ENCODE results near the gene PRIMA1. TPM values are rescaled to one million over a fixed set of nuclear protein-coding genes. Genes with fewer than 3 reads are reported as not detected.

Gene PRIMA1
- total and polyA plus RNA-seq, 5 donors from 2014 or later: not detected

- no peaks in the 10 kb centered on the region for H3K4me1 ChIP-seq (ENCODE audit: control insufficient read depth, insufficient read depth, low read length, poor library complexity, severe bottlenecking)
- Mint-ChIP-seq H3K27me3 (peaks cover 21% of the 10 kb centered on the region), H3K4me3 (no peak overlapping the region), H3K27ac (no peak overlapping the region), H3K9me3 (no peaks in the 10 kb centered on the region), H3K36me3 (no peaks in the 10 kb centered on the region), H3K4me1 (no peaks in the 10 kb centered on the region)
- H3K27ac ChIP-seq (ENCODE audit: insufficient read depth, low read length, poor library complexity, severe bottlenecking): no peak overlapping the region
- H3K4me3 ChIP-seq (ENCODE audit: low read depth, low read length): no peak overlapping the region
- ATAC-seq (ENCODE audit: low read depth in 2 of 2) (no peak), DNase-seq (no peak)
- no peaks in the 10 kb centered on the region for H3K9me3 ChIP-seq (ENCODE audit: control insufficient read depth in 2 of 2, low read length in 2 of 2)
- peaks cover 5% of the 10 kb centered on the region for H3K27me3 ChIP-seq (ENCODE audit: control insufficient read depth, insufficient read depth, low read length)
- no peaks in the 10 kb centered on the region for H3K36me3 ChIP-seq (ENCODE audit: control insufficient read depth, insufficient read depth, low read length)
These were observed 23.1 kb downstream of the PRIMA1 start for GRCh38 chr14:93765155-93765554.

- Histone ChIP-seq H3K36me3 (ENCODE audit: control insufficient read depth, insufficient read depth, low read length) (no peaks in the 10 kb centered on the region), H3K4me1 (ENCODE audit: control insufficient read depth, insufficient read depth, low read length, poor library complexity, severe bottlenecking) (no peaks in the 10 kb centered on the region), H3K9me3 (ENCODE audit: control insufficient read depth in 2 of 2, low read length in 2 of 2) (no peaks in the 10 kb centered on the region), H3K4me3 (ENCODE audit: low read depth, low read length) (no peak overlapping the region), H3K27ac (ENCODE audit: insufficient read depth, low read length, poor library complexity, severe bottlenecking) (no peak overlapping the region), H3K27me3 (ENCODE audit: control insufficient read depth, insufficient read depth, low read length) (peaks cover 5% of the 10 kb centered on the region)
- ATAC-seq (ENCODE audit: low read depth in 2 of 2) (no peak), DNase-seq (no peak)
- Mint-ChIP-seq H3K36me3 (no peaks in the 10 kb centered on the region), H3K9me3 (no peaks in the 10 kb centered on the region), H3K27ac (no peak overlapping the region), H3K4me1 (no peaks in the 10 kb centered on the region), H3K27me3 (peaks cover 21% of the 10 kb centered on the region), H3K4me3 (no peak overlapping the region)
These were observed 24.1 kb downstream of the PRIMA1 start for GRCh38 chr14:93764211-93764659.

DNA sequence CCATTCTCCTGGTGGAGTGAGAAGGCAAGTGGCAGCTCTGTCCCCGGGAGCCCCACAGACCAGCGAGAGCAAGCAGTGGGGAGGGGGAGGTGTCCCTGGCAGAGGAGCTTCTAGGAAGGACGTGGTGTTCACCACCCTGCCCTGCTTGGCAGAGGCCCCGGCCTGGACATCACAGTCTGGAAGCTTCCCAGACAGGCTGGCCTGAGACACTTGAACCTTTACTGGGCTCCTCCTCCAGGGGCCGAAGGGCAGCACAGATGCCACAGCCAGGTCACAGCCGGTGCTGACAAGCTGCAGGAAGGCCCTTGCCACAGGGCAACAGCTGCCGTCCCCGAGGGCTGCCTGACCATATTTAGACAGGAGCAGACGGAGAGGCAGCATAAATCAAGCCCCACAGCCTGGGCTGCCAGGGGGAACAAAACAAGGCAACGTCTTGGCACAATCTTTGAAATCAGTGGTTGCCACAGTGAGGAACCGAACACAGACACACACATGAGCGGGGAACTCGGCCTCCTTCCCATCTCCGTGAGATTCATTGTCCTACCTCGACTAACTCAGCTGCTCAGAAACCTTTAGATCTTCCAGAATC is 28.5 kb downstream of the PRIMA1 start:
- Histone ChIP-seq H3K9me3 (ENCODE audit: control insufficient read depth in 2 of 2, low read length in 2 of 2) (no peaks in the 10 kb centered on the region), H3K27ac (ENCODE audit: insufficient read depth, low read length, poor library complexity, severe bottlenecking) (no peak overlapping the region), H3K4me3 (ENCODE audit: low read depth, low read length) (no peak overlapping the region), H3K36me3 (ENCODE audit: control insufficient read depth, insufficient read depth, low read length) (no peaks in the 10 kb centered on the region), H3K27me3 (ENCODE audit: control insufficient read depth, insufficient read depth, low read length) (no peaks in the 10 kb centered on the region), H3K4me1 (ENCODE audit: control insufficient read depth, insufficient read depth, low read length, poor library complexity, severe bottlenecking) (no peaks in the 10 kb centered on the region)
- ATAC-seq (ENCODE audit: low read depth in 2 of 2) (peak in 1 of 2 donors; percentile 28), DNase-seq (no peak)
- H3K27ac Mint-ChIP-seq: no peak overlapping the region
- H3K4me1 Mint-ChIP-seq: no peaks in the 10 kb centered on the region
- peaks cover 0 to 1% (median 0%) of the 10 kb centered on the region in 7 donors for H3K9me3 Mint-ChIP-seq
- H3K36me3 Mint-ChIP-seq: no peaks in the 10 kb centered on the region
- H3K4me3 Mint-ChIP-seq: no peak overlapping the region
- H3K27me3 Mint-ChIP-seq: peaks cover 10% of the 10 kb centered on the region

- no peaks in the 10 kb centered on the region for H3K27me3 ChIP-seq (ENCODE audit: control insufficient read depth, insufficient read depth, low read length)
- no peaks in the 10 kb centered on the region for H3K4me1 Mint-ChIP-seq
- no peak for DNase-seq
- peaks cover 0 to 1% (median 0%) of the 10 kb centered on the region in 7 donors for H3K9me3 Mint-ChIP-seq
- no peak overlapping the region for H3K27ac Mint-ChIP-seq
- ATAC-seq (ENCODE audit: low read depth in 2 of 2): no peak
- H3K4me1 ChIP-seq (ENCODE audit: control insufficient read depth, insufficient read depth, low read length, poor library complexity, severe bottlenecking): no peaks in the 10 kb centered on the region
- H3K9me3 ChIP-seq (ENCODE audit: control insufficient read depth in 2 of 2, low read length in 2 of 2): no peaks in the 10 kb centered on the region
- H3K36me3 ChIP-seq (ENCODE audit: control insufficient read depth, insufficient read depth, low read length): no peaks in the 10 kb centered on the region
- no peak overlapping the region for H3K4me3 Mint-ChIP-seq
- no peak overlapping the region for H3K4me3 ChIP-seq (ENCODE audit: low read depth, low read length)
- H3K36me3 Mint-ChIP-seq: no peaks in the 10 kb centered on the region
- H3K27me3 Mint-ChIP-seq: peaks cover 11% of the 10 kb centered on the region
- H3K27ac ChIP-seq (ENCODE audit: insufficient read depth, low read length, poor library complexity, severe bottlenecking): no peak overlapping the region
These were observed 31.1 kb downstream of the PRIMA1 start for GRCh38 chr14:93757206-93757605.

DNA sequence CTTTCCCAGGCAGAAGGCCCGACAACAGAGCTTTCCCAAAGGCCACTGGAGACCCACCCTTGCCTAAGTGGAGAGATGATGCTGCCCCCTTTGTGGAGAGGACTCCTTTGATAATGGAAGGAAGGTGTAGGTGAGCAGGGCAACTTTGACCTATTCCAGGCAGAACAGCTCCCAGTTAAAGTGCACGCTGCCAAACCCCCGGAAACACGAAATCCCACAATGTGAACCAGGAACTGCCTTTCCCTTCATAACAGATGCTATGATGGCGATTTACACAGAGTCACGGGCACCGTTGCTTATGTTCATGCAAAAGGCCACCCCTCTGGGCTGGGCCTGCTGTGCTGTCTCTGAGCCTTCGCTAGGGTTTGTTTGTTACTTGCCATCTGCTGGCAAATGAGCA is 34.6 kb downstream of the PRIMA1 start:
- no peaks in the 10 kb centered on the region for H3K36me3 Mint-ChIP-seq

GRCh38 chr14:93752980-93753561 is 35.2 kb downstream of the PRIMA1 start:
- no peaks in the 10 kb centered on the region for H3K9me3 Mint-ChIP-seq
- no peak for DNase-seq

More for the DNA sequence above, 34.6 kb downstream of the PRIMA1 start:
- Histone ChIP-seq H3K9me3 (ENCODE audit: control insufficient read depth in 2 of 2, low read length in 2 of 2) (no peaks in the 10 kb centered on the region), H3K36me3 (ENCODE audit: control insufficient read depth, insufficient read depth, low read length) (no peaks in the 10 kb centered on the region), H3K27ac (ENCODE audit: insufficient read depth, low read length, poor library complexity, severe bottlenecking) (no peak overlapping the region), H3K4me3 (ENCODE audit: low read depth, low read length) (no peak overlapping the region), H3K27me3 (ENCODE audit: control insufficient read depth, insufficient read depth, low read length) (no peaks in the 10 kb centered on the region), H3K4me1 (ENCODE audit: control insufficient read depth, insufficient read depth, low read length, poor library complexity, severe bottlenecking) (no peaks in the 10 kb centered on the region)
- ATAC-seq (ENCODE audit: low read depth in 2 of 2): no peak
- Mint-ChIP-seq H3K4me3 (no peak overlapping the region), H3K4me1 (no peaks in the 10 kb centered on the region), H3K9me3 (no peaks in the 10 kb centered on the region), H3K27me3 (peaks cover 9% of the 10 kb centered on the region), H3K27ac (no peak overlapping the region)
- no peak for DNase-seq

DNA sequence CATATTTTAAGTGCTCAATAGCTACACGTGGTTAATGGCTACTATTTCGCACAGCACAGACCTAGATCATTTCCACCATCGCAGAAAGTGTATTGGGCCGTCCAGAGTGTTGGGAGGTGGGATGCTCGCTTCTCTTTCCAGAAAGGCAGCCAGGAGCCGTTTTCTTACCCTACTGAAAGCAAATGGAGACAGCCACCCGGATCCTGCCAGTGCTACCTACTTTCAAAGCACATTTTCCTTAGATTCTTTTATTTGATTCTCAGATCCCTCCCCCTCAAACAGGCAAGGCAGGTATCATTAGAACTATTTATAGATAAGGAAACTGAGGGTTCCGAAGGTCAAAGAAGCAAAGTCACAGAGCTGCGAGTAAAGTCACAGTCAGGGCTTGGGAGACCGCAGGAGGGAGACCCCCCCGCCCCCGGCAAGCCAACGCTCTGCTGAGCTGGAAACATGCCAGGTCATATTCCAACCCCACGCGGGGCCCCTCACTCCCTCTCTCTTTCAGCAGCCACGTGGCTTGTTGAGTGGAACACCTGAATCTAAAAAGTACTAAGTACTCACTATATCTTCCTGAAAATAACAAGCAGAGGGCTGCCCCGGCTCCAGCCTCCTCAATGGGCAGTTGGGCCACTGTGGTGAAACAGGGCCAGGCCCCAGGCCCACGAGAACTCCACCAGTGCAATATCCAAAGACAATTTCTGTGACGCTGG is 36.2 kb downstream of the PRIMA1 start:
- no peak overlapping the region for H3K4me3 ChIP-seq (ENCODE audit: low read depth, low read length)
- H3K27me3 Mint-ChIP-seq: peaks cover 8% of the 10 kb centered on the region
- no peaks in the 10 kb centered on the region for H3K9me3 Mint-ChIP-seq
- ATAC-seq (ENCODE audit: low read depth in 2 of 2) (no peak), DNase-seq (no peak)
- H3K9me3 ChIP-seq (ENCODE audit: control insufficient read depth in 2 of 2, low read length in 2 of 2): no peaks in the 10 kb centered on the region
- H3K27me3 ChIP-seq (ENCODE audit: control insufficient read depth, insufficient read depth, low read length): no peaks in the 10 kb centered on the region
- H3K4me1 ChIP-seq (ENCODE audit: control insufficient read depth, insufficient read depth, low read length, poor library complexity, severe bottlenecking): no peaks in the 10 kb centered on the region
- H3K36me3 Mint-ChIP-seq: no peaks in the 10 kb centered on the region
- no peak overlapping the region for H3K4me3 Mint-ChIP-seq
- H3K4me1 Mint-ChIP-seq: no peaks in the 10 kb centered on the region
- H3K27ac ChIP-seq (ENCODE audit: insufficient read depth, low read length, poor library complexity, severe bottlenecking): no peak overlapping the region
- no peaks in the 10 kb centered on the region for H3K36me3 ChIP-seq (ENCODE audit: control insufficient read depth, insufficient read depth, low read length)
- H3K27ac Mint-ChIP-seq: no peak overlapping the region

More at GRCh38 chr14:93752980-93753561, 35.2 kb downstream of the PRIMA1 start:
- Mint-ChIP-seq H3K4me3 (no peak overlapping the region), H3K36me3 (no peaks in the 10 kb centered on the region), H3K27ac (no peak overlapping the region), H3K27me3 (peaks cover 9% of the 10 kb centered on the region), H3K4me1 (no peaks in the 10 kb centered on the region)
- Histone ChIP-seq H3K4me1 (ENCODE audit: control insufficient read depth, insufficient read depth, low read length, poor library complexity, severe bottlenecking) (no peaks in the 10 kb centered on the region), H3K27me3 (ENCODE audit: control insufficient read depth, insufficient read depth, low read length) (no peaks in the 10 kb centered on the region), H3K27ac (ENCODE audit: insufficient read depth, low read length, poor library complexity, severe bottlenecking) (no peak overlapping the region), H3K36me3 (ENCODE audit: control insufficient read depth, insufficient read depth, low read length) (no peaks in the 10 kb centered on the region), H3K4me3 (ENCODE audit: low read depth, low read length) (no peak overlapping the region), H3K9me3 (ENCODE audit: control insufficient read depth in 2 of 2, low read length in 2 of 2) (no peaks in the 10 kb centered on the region)
- ATAC-seq (ENCODE audit: low read depth in 2 of 2): no peak

DNA sequence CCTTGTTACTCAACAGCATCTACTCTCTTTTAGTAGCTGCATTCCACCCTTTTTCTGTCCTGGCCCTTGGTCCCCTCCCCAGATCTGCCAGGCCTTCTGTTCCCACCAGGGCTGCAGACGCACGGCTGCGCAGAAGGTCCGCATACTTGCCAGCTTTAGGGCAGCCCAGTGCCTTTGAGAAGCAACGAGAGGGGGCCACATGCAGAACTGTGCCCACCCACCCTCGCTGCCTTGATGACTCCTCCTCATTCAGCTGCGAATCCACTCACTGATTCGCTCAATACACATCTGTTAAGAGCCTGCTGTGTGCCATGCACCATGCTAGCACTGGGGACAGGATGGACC is 39.2 kb downstream of the PRIMA1 start:
- Mint-ChIP-seq H3K9me3 (no peaks in the 10 kb centered on the region), H3K36me3 (no peaks in the 10 kb centered on the region), H3K4me1 (no peaks in the 10 kb centered on the region), H3K27ac (no peak overlapping the region), H3K27me3 (no peaks in the 10 kb centered on the region), H3K4me3 (no peak overlapping the region)
- no peak overlapping the region for H3K4me3 ChIP-seq (ENCODE audit: low read depth, low read length)
- DNase-seq (no peak), ATAC-seq (ENCODE audit: low read depth in 2 of 2) (no peak)
- H3K27ac ChIP-seq (ENCODE audit: insufficient read depth, low read length, poor library complexity, severe bottlenecking): no peak overlapping the region
- H3K4me1 ChIP-seq (ENCODE audit: control insufficient read depth, insufficient read depth, low read length, poor library complexity, severe bottlenecking): no peaks in the 10 kb centered on the region
- no peaks in the 10 kb centered on the region for H3K27me3 ChIP-seq (ENCODE audit: control insufficient read depth, insufficient read depth, low read length)
- H3K9me3 ChIP-seq (ENCODE audit: control insufficient read depth in 2 of 2, low read length in 2 of 2): no peaks in the 10 kb centered on the region
- no peaks in the 10 kb centered on the region for H3K36me3 ChIP-seq (ENCODE audit: control insufficient read depth, insufficient read depth, low read length)

Measured in CD4-positive, CD25-positive, alpha-beta regulatory T cell (primary cell).